Naive thymus-derived CD4-positive, alpha-beta T cell (primary cell): ENCODE data around the gene BCL2. TPM values are rescaled to one million over a fixed set of nuclear protein-coding genes. Genes with fewer than 3 reads are reported as not detected.

Experiments
- ATAC-seq: fragments of 150-1000 bp; cut with Tn5 transposase; 2 replicates; pipeline ENCODE4 v1.10.0; 2021; ENCODE audit warnings: mild to moderate bottlenecking, moderate library complexity
- CTCF ChIA-PET: fragments of 350-600 bp; sonication (Branson Sonifier 250); formaldehyde crosslinking; loops from one replicate; lab custom pipeline; 2021; ENCODE audit warnings: antibody characterized with exemption; lab: Charles Lee
- POLR2A ChIA-PET: fragments of 350-600 bp; sonication (Branson Sonifier 250); formaldehyde crosslinking; loops from one replicate; lab custom pipeline; 2021; ENCODE audit warnings: antibody characterized with exemption, inconsistent platforms; lab: Charles Lee
- DNase-seq, 9 donors: peaks; one replicate each; pipeline versions ENCODE4 v3.0.0 to v3.0.0-alpha.2; 2020 to 2022; ENCODE audit warnings: mixed read lengths in 1 of 9
- H3K27ac ChIP-seq: one replicate; pipeline ENCODE4 v1.7.0; 2013; ENCODE audit warnings: mild to moderate bottlenecking, low read depth, low read length, moderate library complexity
- H3K27me3 ChIP-seq, 2 donors: one replicate each; pipeline ENCODE4 v1.7.0; 2013; ENCODE audit warnings: low read length in 2 of 2, mild to moderate bottlenecking in 2 of 2, moderate library complexity in 2 of 2; ENCODE audit not compliant: control insufficient read depth in 2 of 2, insufficient read depth in 2 of 2
- H3K36me3 ChIP-seq, 3 experiments: 1 replicate in 2 of 3; 2 replicates in 1 of 3; pipeline ENCODE4 v1.7.0; 2013; ENCODE audit warnings: low read length in 3 of 3, mild to moderate bottlenecking in 3 of 3, moderate library complexity in 1 of 3; ENCODE audit not compliant: insufficient read depth in 3 of 3, control insufficient read depth in 2 of 3
- H3K4me1 ChIP-seq, 2 donors: one replicate each; pipeline ENCODE4 v1.7.0; 2013; ENCODE audit warnings: low read length in 2 of 2, mild to moderate bottlenecking in 2 of 2, moderate library complexity in 1 of 2; ENCODE audit not compliant: control insufficient read depth in 2 of 2, insufficient read depth in 2 of 2
- H3K4me3 ChIP-seq: 2 replicates; pipeline ENCODE4 v1.7.0; 2013; ENCODE audit warnings: mild to moderate bottlenecking, low read length
- H3K9me3 ChIP-seq, 3 experiments: 1 replicate in 2 of 3; 2 replicates in 1 of 3; pipeline ENCODE4 v1.7.0; 2013; ENCODE audit warnings: low read length in 3 of 3; ENCODE audit not compliant: control insufficient read depth in 2 of 3
- H3K27ac Mint-ChIP-seq, 9 donors: one replicate each; pipeline ENCODE4 v1.8.0; 2020 to 2022; ENCODE audit warnings: mixed read lengths in 9 of 9, mild to moderate bottlenecking in 8 of 9, moderate library complexity in 5 of 9, inconsistent platforms in 2 of 9
- H3K27me3 Mint-ChIP-seq, 5 donors: one replicate each; pipeline ENCODE4 v1.8.0; 2021 to 2022; ENCODE audit warnings: mixed read lengths in 5 of 5, mild to moderate bottlenecking in 1 of 5
- H3K36me3 Mint-ChIP-seq, 5 donors: one replicate each; pipeline ENCODE4 v1.8.0; 2020 to 2022; ENCODE audit warnings: mixed read lengths in 5 of 5, mild to moderate bottlenecking in 3 of 5, inconsistent platforms in 1 of 5
- H3K4me1 Mint-ChIP-seq, 7 donors: one replicate each; pipeline ENCODE4 v1.8.0; 2020 to 2022; ENCODE audit warnings: mixed read lengths in 7 of 7, mild to moderate bottlenecking in 3 of 7, inconsistent platforms in 1 of 7
- H3K4me3 Mint-ChIP-seq, 10 donors: one replicate each; pipeline ENCODE4 v1.8.0; 2020 to 2022; ENCODE audit warnings: mild to moderate bottlenecking in 10 of 10, mixed read lengths in 10 of 10, moderate library complexity in 6 of 10, inconsistent platforms in 2 of 10
- H3K9me3 Mint-ChIP-seq, 11 donors: one replicate each; pipeline ENCODE4 v1.8.0; 2020 to 2022; ENCODE audit warnings: mixed read lengths in 11 of 11, mild to moderate bottlenecking in 4 of 11, inconsistent platforms in 1 of 11, moderate library complexity in 1 of 11
- intact Hi-C, 2 donors: fragments of 100-400 bp; cut with micrococcal nuclease; formaldehyde crosslinking; loops; one replicate each; pipeline ENCODE4 v1.15.1; 2023
- polyA plus RNA-seq, 2 donors: library from polyadenylated mRNA; unstranded; fragments of 300-500 nt; fragmentation: Illumina TruSeq; gene quantifications; one replicate each; pipeline ENCODE4 v1.2.3, GENCODE V29; 2021
- total RNA-seq, 6 experiments: library from RNA in 5 of 6; stranded (reverse) in 5 of 6; gene quantifications; 1 replicate in 5 of 6; 2 replicates in 1 of 6; pipeline ENCODE4 v1.2.3 and lab custom pipeline; 2021 to 2026

The BCL2 gene
- total and polyA plus RNA-seq, 7 experiments from 2014 or later = 32.7 to 154 (median 40.1) TPM

- H3K27ac Mint-ChIP-seq = peak overlapping the region in 5 of 9 donors; percentile 28 to 91 (median 67)
- ChIA-PET POLR2A (no interaction called here), CTCF (no interaction called here)
- ATAC-seq (no peak), DNase-seq (no peak)
- Histone ChIP-seq H3K27me3 (no peaks in the 10 kb centered on the region), H3K27ac (no peak overlapping the region), H3K4me1 (peaks cover 0 to 8% of the 10 kb centered on the region in 2 donors), H3K4me3 (no peak overlapping the region), H3K36me3 (peaks cover 0 to 12% (median 0%) of the 10 kb centered on the region in 3 experiments), H3K9me3 (no peaks in the 10 kb centered on the region)
- H3K4me1 Mint-ChIP-seq = peaks cover 29 to 89% (median 68%) of the 10 kb centered on the region in 7 donors
- H3K27me3 Mint-ChIP-seq = no peaks in the 10 kb centered on the region
- intact Hi-C loops = loop anchor here in 1 of 2 donors (10.0 kb wide), 1 partner anchor 230 kb away; no protein-coding TSS in a partner anchor
- H3K36me3 Mint-ChIP-seq = peaks cover 0 to 71% (median 51%) of the 10 kb centered on the region in 5 donors
- peaks cover 0 to 9% (median 0%) of the 10 kb centered on the region in 11 donors for H3K9me3 Mint-ChIP-seq
- H3K4me3 Mint-ChIP-seq = peak overlapping the region in 1 of 10 donors; percentile 32
Measured at GRCh38 chr18:63244607-63245006, 75.0 kb downstream of the BCL2 start.

DNA sequence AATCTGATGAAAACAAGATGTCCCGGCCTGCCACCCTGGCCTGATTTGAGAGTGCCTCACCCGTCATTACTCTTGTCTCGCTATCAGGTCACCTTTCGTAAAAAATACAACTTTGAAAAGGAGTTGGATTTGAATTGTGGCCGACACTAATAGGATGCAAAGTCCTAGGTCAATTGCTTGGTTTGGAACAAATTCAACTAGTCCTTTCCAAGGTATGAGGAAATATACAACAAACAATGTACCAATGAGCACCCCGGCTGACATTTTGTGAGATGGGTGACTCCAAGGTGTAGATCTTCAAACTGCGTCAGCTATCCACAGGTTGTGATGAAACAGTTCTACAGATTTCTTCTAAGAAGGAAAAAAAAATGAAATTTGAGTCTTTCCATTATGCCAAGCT, 77.8 kb downstream of the BCL2 start:
- Histone ChIP-seq H3K36me3 (peaks cover 0 to 19% (median 0%) of the 10 kb centered on the region in 3 experiments), H3K4me1 (peaks cover 0 to 3% of the 10 kb centered on the region in 2 donors), H3K4me3 (no peak overlapping the region), H3K9me3 (no peaks in the 10 kb centered on the region), H3K27ac (no peak overlapping the region), H3K27me3 (no peaks in the 10 kb centered on the region)
- peaks cover 3 to 67% (median 55%) of the 10 kb centered on the region in 5 donors for H3K36me3 Mint-ChIP-seq
- ATAC-seq (no peak), DNase-seq (no peak)
- ChIA-PET CTCF (no interaction called here), POLR2A (interaction anchor here (1.6 kb wide), 1 partner anchor 76 kb away, joined by 5 read pairs; no protein-coding TSS in a partner anchor)
- peaks cover 31 to 82% (median 74%) of the 10 kb centered on the region in 7 donors for H3K4me1 Mint-ChIP-seq
- intact Hi-C loops = loop anchor here in 1 of 2 donors (10.0 kb wide), 1 partner anchor 227 kb away; no protein-coding TSS in a partner anchor
- no peak overlapping the region for H3K4me3 Mint-ChIP-seq
- H3K27ac Mint-ChIP-seq = peak overlapping the region in 5 of 9 donors; percentile 43 to 78 (median 52)
- H3K9me3 Mint-ChIP-seq = peaks cover 0 to 3% (median 0%) of the 10 kb centered on the region in 11 donors
- H3K27me3 Mint-ChIP-seq = no peaks in the 10 kb centered on the region

DNA sequence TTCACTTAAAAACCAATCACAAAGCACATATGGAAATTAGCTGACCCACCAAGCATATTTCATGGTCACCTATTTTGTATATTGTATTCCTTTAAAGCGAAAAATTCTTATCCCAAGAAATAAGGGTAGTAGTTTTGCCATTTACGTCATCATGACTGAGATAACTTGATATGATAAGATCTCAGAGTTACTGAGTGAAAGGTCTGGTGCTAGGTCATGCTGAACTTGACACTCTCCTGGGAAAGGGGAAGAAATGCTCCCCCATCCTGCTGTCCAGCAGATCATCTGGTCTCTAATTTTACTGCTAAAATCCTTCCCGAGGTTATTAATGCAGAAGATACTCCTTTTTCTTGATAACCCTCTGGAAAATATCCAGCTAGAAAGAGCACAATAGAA, 78.3 kb downstream of the BCL2 start:
- H3K9me3 ChIP-seq = no peaks in the 10 kb centered on the region
- Mint-ChIP-seq H3K36me3 (peaks cover 4 to 67% (median 55%) of the 10 kb centered on the region in 5 donors), H3K9me3 (peaks cover 0 to 2% (median 0%) of the 10 kb centered on the region in 11 donors), H3K4me3 (no peak overlapping the region), H3K4me1 (peaks cover 31 to 82% (median 74%) of the 10 kb centered on the region in 7 donors), H3K27ac (peak overlapping the region in 7 of 9 donors; percentile 5 to 78 (median 44)), H3K27me3 (no peaks in the 10 kb centered on the region)
- peaks cover 0 to 19% (median 0%) of the 10 kb centered on the region in 3 experiments for H3K36me3 ChIP-seq
- POLR2A ChIA-PET = interaction anchor here (0.5 to 1.6 kb wide), 4 partner anchors 13 to 76 kb away, joined by 3 to 5 read pairs (median 4); no protein-coding TSS in a partner anchor
- H3K4me3 ChIP-seq = no peak overlapping the region
- CTCF ChIA-PET = no interaction called here
- intact Hi-C loops = loop anchor here in 1 of 2 donors (10.0 kb wide), 1 partner anchor 227 kb away; no protein-coding TSS in a partner anchor
- no peak overlapping the region for H3K27ac ChIP-seq
- ATAC-seq (peak; percentile 30), DNase-seq (no peak)
- no peaks in the 10 kb centered on the region for H3K27me3 ChIP-seq
- H3K4me1 ChIP-seq = peaks cover 0 to 3% of the 10 kb centered on the region in 2 donors

GRCh38 chr18:63240531-63241316, 78.8 kb downstream of the BCL2 start:
- H3K27ac ChIP-seq = no peak overlapping the region
- ChIA-PET POLR2A (interaction anchor here (0.5 to 1.6 kb wide), 5 partner anchors 13 to 77 kb away, joined by 3 to 5 read pairs (median 4); no protein-coding TSS in a partner anchor), CTCF (no interaction called here)
- H3K9me3 ChIP-seq = no peaks in the 10 kb centered on the region
- no peaks in the 10 kb centered on the region for H3K27me3 Mint-ChIP-seq
- intact Hi-C loops = loop anchor here in 1 of 2 donors (10.0 kb wide), 1 partner anchor 226 kb away; no protein-coding TSS in a partner anchor
- no peak for ATAC-seq
- H3K4me1 ChIP-seq = peaks cover 0 to 3% of the 10 kb centered on the region in 2 donors
- peaks cover 31 to 82% (median 73%) of the 10 kb centered on the region in 7 donors for H3K4me1 Mint-ChIP-seq
- peaks cover 0 to 19% (median 0%) of the 10 kb centered on the region in 3 experiments for H3K36me3 ChIP-seq
- peaks cover 4 to 68% (median 53%) of the 10 kb centered on the region in 5 donors for H3K36me3 Mint-ChIP-seq
- H3K4me3 Mint-ChIP-seq = no peak overlapping the region
- H3K4me3 ChIP-seq = no peak overlapping the region
- DNase-seq = no peak
- H3K27me3 ChIP-seq = no peaks in the 10 kb centered on the region
- peaks cover 0 to 3% (median 0%) of the 10 kb centered on the region in 11 donors for H3K9me3 Mint-ChIP-seq
- peak overlapping the region in 4 of 9 donors; percentile 32 to 78 (median 55) for H3K27ac Mint-ChIP-seq

DNA sequence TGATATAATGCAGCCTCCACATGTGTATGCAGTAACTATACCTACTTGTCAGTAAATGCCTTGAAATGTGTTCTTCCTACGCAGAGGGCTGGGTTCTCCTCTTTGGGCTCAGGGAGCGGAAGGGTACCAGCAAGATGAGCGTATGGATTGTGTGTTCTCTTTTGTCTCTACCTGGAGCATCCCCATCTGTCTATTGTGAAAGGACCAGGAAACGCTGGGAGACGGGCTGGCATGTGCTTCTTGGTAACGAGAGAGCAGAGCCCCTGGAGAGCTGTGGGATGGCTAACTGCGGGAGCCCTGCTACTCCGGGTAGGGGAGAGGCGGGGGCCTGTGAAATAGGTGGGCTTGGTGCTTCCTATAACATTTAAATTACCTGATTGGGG, 80.9 kb downstream of the BCL2 start:
- ATAC-seq (no peak), DNase-seq (no peak)
- POLR2A ChIA-PET = no interaction called here
- peak overlapping the region in 6 of 9 donors; percentile 36 to 90 (median 63) for H3K27ac Mint-ChIP-seq
- H3K4me3 Mint-ChIP-seq = no peak overlapping the region
- H3K27me3 Mint-ChIP-seq = no peaks in the 10 kb centered on the region
- peaks cover 0 to 19% (median 0%) of the 10 kb centered on the region in 3 experiments for H3K36me3 ChIP-seq
- peaks cover 0 to 6% of the 10 kb centered on the region in 2 donors for H3K4me1 ChIP-seq
- no peak overlapping the region for H3K4me3 ChIP-seq
- peaks cover 38 to 83% (median 75%) of the 10 kb centered on the region in 7 donors for H3K4me1 Mint-ChIP-seq
- intact Hi-C loops = no loop called here
- H3K9me3 Mint-ChIP-seq = peaks cover 0 to 9% (median 0%) of the 10 kb centered on the region in 11 donors
- no peak overlapping the region for H3K27ac ChIP-seq
- H3K9me3 ChIP-seq = no peaks in the 10 kb centered on the region
- CTCF ChIA-PET = interaction anchor here (1.1 kb wide), 1 partner anchor 11 kb away, joined by 3 read pairs; no protein-coding TSS in a partner anchor
- H3K27me3 ChIP-seq = no peaks in the 10 kb centered on the region
- peaks cover 4 to 70% (median 46%) of the 10 kb centered on the region in 5 donors for H3K36me3 Mint-ChIP-seq
